Brain pericyte (primary cell): ENCODE measurements around the gene PHF12.
A peak's percentile ranks its signal among the peaks of the same experiment; 100 is the strongest.
"Not testable (repeated sequence)": the region's sequence is repeated elsewhere in the genome, so short reads cannot be mapped to it uniquely, and the experiment has no call there.

Experiments
- DNase-seq: peaks from one replicate; pipeline ENCODE4 v3.0.0-alpha.2; 2012; ENCODE audit warnings: low read depth, low spot score

Gene PHF12

DNA sequence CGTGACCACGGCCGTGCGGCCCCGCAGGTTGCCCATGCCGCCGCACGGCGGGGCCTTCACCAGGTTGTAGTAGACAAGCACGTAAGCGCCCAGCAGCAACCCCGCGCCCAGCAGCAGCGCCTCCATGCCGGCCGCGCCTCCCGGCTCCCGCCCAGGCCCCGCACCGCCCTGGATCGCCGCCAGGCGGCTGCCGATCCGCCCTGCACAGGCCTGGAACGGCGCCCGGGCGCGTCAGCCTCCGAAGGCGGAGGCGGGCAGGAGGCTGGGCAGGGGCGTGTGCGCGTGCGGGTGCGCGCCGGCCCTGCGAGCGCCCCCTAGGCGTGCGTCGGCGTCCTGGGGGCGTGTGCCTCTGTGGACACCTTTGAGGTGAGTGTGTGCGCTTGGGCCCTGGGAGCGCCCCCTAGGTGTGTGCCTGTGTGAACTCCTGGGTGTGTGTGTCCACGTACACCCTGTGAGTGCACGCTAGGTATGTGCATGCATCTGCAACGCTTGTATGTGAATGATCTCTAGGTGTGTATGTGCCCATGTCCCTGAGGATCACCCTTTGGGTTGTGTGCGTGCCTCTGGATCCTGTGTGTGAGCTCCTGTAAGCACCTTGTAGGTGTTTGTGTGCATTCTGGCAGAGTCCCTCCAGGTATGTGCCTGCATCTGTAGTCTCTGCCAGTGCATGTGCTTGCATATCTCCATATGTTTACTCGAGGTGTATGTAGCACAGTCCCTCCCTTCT lies 48.3 kb downstream of the PHF12 start, which contains the start of gene DHRS13:
DHRS13 (minus strand) TSS at position 261 of the 727 bp plus-strand sequence; CDS start at position 126, 135 bp downstream.
- DNase-seq, result peak; percentile 27

DNA sequence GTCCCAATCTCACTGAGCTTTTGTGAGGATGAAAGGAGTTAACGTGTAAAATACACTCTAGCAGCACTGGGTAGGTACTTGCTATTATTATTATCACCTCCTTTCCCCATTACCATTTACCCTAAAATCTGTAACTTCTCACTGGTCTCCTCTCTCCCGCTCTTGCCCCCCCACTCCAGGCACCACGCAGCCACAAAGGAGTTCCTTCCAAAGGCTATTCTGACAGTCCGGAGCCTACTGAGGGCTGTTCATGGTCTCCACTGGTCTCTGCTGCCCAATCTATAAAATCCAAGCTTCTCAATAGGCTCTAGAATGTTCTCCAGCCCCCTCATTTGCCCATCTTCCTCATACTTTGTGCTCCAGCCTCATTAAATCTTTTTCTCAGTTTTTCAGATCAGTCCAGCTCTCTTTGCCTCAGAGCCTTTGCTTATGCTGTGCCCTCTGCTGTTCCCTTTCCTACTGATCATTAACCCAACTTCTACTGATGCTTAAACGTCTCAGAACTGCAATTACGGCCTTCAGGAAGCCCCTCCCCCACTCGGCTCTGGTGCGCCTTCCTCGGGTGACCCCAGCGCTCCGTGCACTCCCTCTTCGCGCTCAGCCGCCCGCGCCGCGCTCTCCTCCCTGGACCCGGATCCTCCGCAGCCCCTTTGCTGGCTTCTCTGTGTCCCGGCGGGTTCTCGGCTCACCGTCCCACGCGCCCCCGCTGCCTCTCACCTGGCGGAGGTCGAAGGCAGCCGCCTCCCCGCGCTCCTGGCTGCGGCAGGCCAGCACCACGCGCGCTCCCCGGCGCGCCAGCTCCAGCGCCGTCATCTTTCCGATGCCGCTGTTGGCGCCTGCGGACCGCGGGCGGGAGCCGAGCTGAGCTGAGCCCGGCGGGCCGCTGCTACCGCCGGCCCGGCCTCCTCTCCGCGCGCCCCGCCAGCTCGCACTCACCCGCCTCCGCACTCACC lies 49.2 kb downstream of the PHF12 start:
- DNase-seq, result no peak

DNA sequence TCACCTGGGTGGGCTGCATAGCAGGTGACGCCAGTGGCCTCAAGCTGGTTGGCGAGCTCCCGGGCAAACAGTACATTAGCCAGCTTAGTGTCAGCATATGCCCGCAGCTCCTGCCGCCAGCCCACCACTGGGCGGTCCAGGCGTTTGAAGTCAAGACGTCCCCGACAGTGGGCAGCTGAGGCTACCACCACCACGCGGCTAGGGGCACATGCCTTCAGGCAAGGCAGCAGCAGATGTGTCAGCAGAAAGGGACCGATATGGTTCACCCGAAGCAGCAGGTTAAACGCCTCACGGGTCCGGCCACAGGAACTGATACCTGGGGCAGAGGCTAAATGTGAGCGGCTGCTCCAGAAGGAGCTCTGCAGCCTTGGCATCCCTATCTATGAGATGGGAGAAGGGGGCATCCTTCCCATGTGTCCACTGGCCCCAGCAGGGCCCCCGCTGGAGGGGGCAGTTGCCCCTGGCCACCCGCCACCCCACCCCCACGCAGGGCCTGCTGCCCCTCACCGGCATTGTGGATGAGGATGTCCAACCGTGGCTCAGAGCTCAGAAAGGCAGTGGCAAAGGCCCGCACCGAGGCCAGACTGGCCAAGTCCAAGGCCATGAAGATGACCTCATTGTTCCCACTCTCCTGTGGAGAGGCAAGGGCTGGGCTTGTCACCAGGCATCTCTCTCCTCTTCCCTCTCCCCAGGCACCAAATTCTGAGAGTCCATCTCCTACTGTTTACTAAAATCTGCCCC lies 50.2 kb downstream of the PHF12 start:
- DNase-seq, result no peak

DNA sequence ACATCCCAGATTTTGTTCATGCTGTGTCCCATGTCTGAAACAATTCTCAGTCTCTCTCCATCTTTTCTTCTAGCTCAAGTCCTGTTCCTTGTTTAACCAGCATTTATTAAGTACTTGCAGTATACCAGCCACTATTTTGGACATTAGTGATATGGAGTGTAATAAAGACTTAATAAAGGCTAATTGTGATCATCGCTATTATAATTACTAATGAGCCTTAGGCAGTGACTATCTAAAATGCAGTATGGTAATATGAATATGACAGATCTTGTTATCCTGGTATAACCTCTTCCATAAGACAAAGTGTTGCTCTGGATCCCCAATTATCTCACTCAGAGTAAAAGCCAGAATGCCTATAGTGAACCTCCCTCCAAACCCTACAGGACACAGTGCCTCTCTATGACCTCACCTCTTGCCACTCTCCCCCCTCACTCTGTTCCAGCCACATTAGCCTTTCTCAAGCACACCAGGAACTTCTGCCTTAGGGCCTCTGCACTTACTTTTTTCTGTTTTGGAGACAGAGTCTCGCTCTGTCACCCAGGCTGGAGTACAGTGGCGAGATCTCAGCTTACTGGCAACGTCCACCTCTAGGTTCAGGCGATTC lies 52.0 kb downstream of the PHF12 start:
- DNase-seq, result no peak

DNA sequence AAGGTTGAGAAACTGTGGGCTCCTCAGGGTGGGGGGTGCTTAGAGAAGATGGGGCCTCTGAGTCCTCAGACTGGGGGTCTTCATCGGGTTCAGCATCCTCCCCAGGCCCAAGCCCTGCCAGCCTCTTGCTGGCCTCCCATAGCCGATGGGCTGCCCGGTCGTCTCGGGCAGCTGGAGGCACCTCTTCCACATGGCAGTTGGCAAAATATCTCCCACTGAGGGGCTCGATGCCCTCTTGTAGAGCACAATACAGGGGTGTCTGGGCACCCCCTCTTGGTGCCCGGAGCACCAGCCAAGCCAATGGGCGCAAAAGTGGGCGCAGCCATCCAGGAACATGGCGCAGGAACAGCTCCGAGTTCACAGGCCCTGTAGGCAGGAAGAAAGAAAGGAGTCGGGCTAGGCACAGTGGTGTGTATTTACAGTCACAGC lies 52.8 kb downstream of the PHF12 start:
- DNase-seq, result no peak

DNA sequence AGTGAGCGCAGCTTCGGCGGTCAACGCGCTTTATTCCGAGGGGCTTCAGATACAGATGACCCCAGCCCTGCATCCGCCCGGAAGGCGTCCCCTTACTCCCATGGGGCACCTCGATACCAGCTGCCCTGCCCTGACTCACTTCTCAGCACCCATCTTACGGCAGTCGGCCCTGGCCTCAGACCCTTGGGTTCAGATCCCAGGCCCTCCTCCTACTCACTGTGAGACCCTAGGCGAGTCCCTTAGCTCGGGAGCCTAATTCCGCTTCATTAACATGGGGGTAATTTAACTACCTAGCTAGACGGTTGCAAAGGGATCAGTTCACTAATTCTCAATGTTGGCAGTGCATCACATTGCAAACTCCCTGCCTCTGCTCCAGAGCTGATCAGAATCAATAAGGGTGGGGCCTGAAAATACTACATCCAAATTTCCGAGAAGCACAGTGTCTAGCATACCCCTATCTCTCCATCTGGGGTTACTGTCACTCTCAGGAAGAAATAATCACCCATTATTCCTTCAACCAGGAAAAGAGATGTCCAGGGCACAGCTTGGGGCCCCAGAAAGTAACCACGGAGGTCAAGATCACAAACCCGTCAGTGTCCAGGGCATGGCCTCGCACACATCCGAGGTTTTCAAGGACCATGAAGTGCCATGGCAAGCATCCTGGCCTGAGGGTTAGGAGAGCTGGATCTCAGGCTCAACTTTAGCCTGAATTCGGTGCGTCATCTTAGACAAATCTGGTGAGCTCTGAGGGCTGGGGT lies 53.4 kb downstream of the PHF12 start:
- no peak for DNase-seq

DNA sequence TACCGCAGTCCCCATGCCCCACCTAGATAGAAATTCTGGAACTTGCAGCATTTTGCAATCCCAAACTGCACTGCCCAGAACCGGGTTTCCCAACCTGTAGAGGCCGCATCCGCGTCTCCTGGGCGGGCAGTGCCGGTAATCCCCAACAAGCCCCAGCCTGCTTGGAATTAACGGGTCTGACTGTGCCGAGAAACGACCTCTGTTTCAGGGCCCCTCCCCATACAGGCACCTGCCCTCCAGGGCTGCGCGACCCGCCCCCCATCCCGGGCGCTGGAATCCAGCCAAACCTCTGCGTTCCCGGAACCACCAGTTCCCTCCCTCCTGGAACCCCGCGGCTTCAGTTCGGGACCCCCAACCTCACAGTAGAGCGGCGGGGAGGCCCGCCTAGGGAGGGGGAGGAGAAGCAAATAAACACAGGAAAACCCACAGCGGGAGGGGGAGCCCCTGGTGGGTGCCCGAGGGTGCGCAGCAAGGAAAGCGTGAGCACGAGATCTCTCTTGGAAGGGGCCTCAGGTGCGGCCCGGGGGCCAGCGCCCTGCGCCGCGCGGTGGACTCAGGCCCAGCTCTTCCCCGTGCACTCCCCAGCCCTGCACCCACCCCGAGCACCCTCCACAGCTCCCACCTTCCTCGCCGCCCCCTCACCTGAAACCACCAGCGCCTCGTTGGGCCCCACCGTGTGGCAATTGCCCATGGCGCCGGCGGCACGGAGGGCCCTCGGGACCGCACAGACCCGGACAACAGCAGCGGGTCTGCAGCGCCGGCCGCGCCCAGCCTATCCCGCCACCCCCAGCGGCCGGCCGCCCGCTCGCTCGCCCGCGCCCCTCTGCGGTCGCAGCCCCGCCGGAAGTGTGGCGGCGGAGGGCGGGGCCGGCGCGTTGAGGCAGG lies 54.2 kb downstream of the PHF12 start, which contains the start of gene FLOT2:
FLOT2 (minus strand) TSS at position 850 of the 885 bp plus-strand sequence; CDS start at position 691, 159 bp downstream.
- DNase-seq, result no peak

DNA sequence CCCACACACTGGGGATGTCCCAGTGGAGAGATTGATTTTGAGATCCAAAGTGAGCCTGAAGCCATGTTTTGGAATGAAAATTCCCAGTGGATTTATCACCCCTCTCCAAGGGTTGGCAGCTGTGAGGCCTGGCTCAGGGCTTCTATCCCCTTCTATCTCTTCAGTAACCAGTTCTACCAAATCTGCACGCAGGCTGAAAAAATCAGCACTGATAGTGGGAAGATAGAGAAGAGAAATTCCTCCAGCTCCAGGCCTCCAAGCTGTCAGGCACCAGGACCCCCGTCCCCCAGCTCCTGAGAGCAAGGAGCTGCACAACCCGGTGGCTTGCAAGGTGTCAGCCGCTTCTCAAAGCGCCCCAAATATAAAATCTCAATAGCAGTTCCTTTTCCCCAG lies 54.8 kb downstream of the PHF12 start:
- DNase-seq, result no peak

DNA sequence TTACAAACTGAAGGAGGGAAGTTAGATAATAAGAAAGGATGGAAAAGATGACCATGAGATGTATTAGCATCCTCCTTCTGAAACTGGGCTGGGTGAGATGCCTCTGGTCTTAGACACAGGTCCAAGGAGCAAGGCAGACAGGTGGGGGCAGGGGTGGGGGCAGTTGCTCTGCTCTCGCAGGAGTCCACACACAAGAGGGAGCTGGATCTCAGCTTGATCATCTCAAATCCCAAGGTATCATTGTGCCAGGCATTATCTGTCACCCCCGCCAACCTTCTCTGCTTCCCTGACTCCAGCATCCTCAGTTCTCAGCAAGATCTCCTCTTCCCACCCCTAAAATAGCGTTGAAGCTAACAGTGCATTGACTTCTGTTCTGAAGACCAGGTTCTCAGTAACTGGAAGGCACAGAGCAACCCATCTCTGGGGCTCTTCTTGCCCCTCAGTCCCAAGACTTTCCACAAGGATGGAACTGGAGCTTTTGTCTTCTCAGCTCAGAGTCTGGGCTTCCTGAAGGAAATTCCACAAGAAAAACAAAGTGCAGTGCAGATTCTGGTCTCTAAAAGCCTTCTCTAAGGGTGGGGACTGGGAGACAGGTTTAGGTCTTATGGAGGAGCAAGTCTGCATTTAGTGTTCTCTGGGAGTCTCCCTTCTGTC lies 55.4 kb downstream of the PHF12 start:
- no peak for DNase-seq

DNA sequence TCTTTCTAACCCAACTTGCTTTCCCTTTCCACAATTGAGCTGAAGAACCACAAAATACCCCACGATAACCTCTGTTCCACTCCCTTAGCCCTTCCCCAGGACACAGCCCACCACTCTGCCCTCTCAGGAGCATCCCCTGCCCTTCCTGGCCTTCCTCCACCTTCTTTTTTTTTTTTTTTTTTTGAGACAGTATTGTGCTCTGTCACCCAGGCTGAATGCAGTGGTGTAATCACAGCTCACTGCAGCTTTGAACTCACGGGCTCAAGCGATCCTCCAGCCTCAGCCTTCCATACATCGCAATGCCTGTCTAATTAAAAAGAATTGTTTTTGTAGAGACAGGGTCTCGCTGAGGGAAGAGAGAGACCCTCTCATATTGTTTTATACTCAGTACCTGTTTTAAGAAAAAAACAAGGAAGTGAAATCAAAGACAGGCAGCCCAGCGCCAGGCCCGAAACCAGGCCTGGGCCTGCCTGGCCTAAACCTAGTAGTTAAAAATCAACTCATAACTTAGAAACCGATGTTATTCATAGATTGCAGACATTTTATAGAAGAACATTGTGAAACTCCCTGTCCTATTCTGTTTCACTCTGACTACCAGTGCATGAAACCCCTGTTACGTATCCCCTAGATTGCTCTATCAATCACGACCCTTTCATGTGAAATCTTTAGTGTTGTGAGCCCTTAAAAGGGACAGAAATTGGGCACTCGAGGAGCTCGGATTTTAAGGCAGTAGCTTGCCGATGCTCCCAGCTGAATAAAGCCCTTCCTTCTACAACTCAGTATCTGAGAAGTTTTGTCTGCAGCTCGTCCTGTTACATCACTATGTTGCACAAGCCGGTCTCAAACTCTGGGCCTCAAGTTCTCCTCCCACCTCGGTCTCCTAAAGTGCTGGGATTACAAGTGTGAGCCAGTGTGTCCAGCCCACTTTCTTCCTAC lies 57.8 kb downstream of the PHF12 start:
- DNase-seq, result not testable (repeated sequence)

DNA sequence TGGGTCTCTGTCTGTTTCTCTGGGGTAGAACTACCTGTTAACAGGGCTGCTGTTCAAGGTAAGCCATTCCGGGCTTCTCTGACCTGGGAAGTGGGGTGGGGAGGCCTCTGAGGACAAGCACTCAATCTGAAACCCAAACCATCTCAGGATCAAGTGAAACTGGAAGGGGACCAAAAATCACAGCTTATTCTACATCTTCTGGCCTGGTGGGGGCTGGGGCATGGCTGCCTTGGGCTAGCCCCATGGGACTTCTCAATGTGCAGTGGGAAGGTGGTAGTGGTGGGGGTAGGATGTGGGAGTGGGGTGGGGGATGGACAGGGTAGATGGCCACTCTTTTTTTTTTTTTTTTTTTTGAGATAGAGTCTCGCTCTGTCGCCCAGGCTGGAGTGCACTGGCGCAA lies 59.3 kb downstream of the PHF12 start:
- no peak for DNase-seq

DNA sequence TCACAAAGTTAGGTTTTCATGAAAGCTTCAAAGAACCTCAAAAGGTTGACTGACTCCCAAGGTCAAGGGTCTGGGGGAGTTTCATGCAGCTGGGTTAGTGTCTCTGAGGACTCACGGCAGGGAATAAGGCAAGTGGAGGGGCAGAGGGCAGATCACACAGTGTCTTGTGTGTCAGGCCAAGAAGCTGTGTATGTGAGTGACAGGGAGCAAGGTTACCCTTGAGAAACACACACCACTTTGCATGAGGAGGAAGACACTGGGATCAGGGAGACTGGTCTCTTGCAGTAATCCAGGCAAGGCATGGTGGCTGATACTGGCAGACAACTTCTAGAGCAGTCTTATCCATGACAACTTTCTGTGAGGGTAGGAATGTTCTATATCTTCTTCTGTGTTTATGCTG lies 60.1 kb downstream of the PHF12 start:
- DNase-seq, result no peak

DNA sequence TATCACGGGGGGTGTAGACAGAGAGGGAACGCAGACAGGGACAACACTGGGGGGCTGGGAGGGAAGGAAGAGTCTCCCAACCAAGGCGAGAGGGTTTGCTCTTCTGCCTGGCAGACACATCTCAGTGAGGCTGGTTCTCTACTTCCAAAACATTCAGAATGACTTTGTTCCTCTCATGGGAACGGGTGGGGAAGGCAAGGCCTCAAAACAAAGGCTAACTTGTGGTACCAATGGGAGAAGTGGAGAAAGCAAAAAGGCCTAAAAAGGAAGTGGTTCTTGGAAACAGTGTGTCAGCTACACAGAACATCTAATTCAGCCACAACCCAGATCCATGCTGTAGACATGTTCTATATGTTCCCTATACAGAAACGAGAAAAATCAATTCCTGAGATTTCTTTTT lies 61.3 kb downstream of the PHF12 start:
- no peak for DNase-seq

DNA sequence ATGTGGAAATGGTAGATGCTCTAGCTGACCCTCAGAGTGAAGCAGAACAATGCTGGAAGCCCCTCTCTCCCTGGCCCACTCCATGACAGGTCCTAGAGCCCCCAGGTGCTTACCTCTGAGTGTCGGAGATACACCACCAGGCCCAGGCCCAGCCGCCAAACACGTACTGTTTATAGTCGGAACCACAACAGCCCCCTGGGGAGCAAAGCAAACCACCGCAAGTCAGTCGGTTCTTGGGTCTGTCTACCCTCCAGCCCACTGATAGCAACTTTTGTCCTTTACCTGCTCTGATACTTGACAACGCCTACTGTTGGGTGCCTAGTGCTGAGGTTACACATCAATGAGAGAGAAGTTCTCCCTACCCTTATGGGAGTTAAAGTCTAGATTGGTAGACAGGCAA lies 62.5 kb downstream of the PHF12 start:
- no peak for DNase-seq

DNA sequence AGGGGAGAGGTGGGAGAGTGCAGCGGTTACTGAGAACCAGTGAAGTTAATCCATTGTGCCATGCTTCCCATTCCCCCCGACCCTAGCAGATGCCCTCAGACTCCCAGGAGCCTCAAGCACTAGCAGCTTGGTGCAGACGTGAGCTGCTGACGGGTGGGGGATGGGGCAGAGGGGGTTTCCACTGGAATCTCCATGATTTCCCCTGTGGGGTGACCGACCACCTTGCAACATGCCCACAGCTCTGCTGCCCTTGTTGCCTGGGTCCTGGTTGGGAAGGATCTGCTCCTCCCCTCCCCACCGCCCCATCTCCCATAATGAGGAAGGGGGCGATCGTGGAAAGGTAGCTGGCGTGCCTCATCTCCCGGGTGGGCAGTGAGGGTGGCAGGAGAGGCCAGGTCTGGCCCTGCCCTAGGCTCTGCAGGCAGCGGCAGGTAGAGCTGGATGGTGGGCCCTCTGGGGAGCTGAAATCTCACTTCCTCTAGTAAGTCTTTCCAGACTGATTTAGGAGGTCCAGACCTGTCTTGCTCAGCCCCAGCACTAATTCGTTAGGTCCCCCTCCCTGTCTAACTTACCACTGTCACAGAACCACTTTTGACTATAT lies 63.3 kb downstream of the PHF12 start:
- DNase-seq, result no peak

DNA sequence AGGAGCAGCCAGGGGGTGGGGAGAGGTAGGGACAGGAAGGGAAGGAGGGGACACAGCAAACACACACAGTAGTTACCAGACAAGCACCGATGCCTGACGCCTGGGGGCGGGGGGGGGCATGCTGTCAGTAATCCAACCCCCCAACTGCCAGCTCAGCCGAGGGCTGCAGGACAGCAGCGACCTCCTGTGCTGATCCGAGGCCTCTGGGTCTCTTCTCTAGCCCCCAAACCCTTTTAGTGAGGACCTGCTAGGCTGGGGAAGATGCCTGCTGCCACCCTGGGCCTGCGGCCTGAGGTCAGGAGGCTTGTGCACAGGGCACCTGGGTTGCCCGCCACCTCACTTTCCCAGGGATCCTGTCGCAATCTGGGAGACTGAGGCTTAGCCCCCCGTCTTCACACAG lies 65.4 kb downstream of the PHF12 start:
- DNase-seq, result no peak

DNA sequence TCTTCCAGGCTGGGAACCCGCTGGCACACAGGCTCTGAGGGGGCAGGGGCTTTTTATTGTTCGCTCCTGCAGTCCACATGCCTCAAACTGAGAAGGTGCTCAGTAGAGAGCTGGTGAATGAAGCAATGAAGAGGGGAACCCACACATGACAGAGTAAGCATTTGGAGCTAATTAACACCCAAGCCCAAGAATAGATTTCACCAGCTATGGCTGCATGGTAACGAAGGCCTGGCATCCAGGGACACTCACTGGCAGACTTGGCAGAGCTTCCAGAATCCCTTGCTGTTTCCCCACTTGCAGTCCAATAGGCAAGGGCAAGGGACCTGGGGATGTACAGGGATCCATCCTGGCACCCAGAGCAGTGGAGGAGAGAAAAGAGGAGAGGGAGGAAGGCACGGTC lies 66.0 kb downstream of the PHF12 start:
- no peak for DNase-seq
